ENCODE data around the gene SOX13. TPM values are rescaled to one million over a fixed set of nuclear protein-coding genes. Genes with fewer than 3 reads are reported as not detected.

The SOX13 gene
- polyA plus RNA-seq, 4 donors = 39.3 to 70.2 (median 51.6) TPM

- DNase-seq (ENCODE audit: low read depth in 4 of 4, low spot score in 2 of 4) = no peak
These were observed 30.5 kb downstream of the SOX13 start for GRCh38 chr1:204103431-204103741.

- no peak for DNase-seq (ENCODE audit: low read depth in 4 of 4, low spot score in 2 of 4)
These were observed 31.6 kb downstream of the SOX13 start for GRCh38 chr1:204104331-204105130.

GRCh38 chr1:204105131-204105515 lies 32.2 kb downstream of the SOX13 start:
- DNase-seq (ENCODE audit: low read depth in 4 of 4, low spot score in 2 of 4) = no peak

GRCh38 chr1:204106825-204107224 lies 33.9 kb downstream of the SOX13 start:
- no peak for DNase-seq (ENCODE audit: low read depth in 4 of 4, low spot score in 2 of 4)

- DNase-seq (ENCODE audit: low read depth in 4 of 4, low spot score in 2 of 4) = no peak
These were observed 35.0 kb downstream of the SOX13 start for GRCh38 chr1:204107892-204108291.

GRCh38 chr1:204108312-204109141 lies 35.6 kb downstream of the SOX13 start:
- no peak for DNase-seq (ENCODE audit: low read depth in 4 of 4, low spot score in 2 of 4)

GRCh38 chr1:204110894-204111633 lies 38.1 kb downstream of the SOX13 start:
- no peak for DNase-seq (ENCODE audit: low read depth in 4 of 4, low spot score in 2 of 4)

- DNase-seq (ENCODE audit: low read depth in 4 of 4, low spot score in 2 of 4) = no peak
These were observed 40.2 kb downstream of the SOX13 start for GRCh38 chr1:204112876-204113730.

- no peak for DNase-seq (ENCODE audit: low read depth in 4 of 4, low spot score in 2 of 4)
These were observed 41.0 kb downstream of the SOX13 start for GRCh38 chr1:204113896-204114295.

GRCh38 chr1:204114606-204115005 lies 41.7 kb downstream of the SOX13 start:
- DNase-seq (ENCODE audit: low read depth in 4 of 4, low spot score in 2 of 4) = no peak

GRCh38 chr1:204115116-204115515 lies 42.2 kb downstream of the SOX13 start:
- no peak for DNase-seq (ENCODE audit: low read depth in 4 of 4, low spot score in 2 of 4)

GRCh38 chr1:204116539-204116938 lies 43.6 kb downstream of the SOX13 start:
- no peak for DNase-seq (ENCODE audit: low read depth in 4 of 4, low spot score in 2 of 4)

- no peak for DNase-seq (ENCODE audit: low read depth in 4 of 4, low spot score in 2 of 4)
These were observed 49.1 kb downstream of the SOX13 start for GRCh38 chr1:204121840-204122555.

GRCh38 chr1:204123376-204123775 lies 50.5 kb downstream of the SOX13 start:
- DNase-seq (ENCODE audit: low read depth in 4 of 4, low spot score in 2 of 4) = no peak

GRCh38 chr1:204124639-204125038 lies 51.7 kb downstream of the SOX13 start:
- DNase-seq (ENCODE audit: low read depth in 4 of 4, low spot score in 2 of 4) = no peak

- no peak for DNase-seq (ENCODE audit: low read depth in 4 of 4, low spot score in 2 of 4)
These were observed 52.9 kb downstream of the SOX13 start for GRCh38 chr1:204125759-204126351.

- no peak for DNase-seq (ENCODE audit: low read depth in 4 of 4, low spot score in 2 of 4)
These were observed 53.5 kb downstream of the SOX13 start for GRCh38 chr1:204126386-204126785.

- no peak for DNase-seq (ENCODE audit: low read depth in 4 of 4, low spot score in 2 of 4)
These were observed 54.0 kb downstream of the SOX13 start for GRCh38 chr1:204126956-204127355.

GRCh38 chr1:204127597-204128242 lies 54.8 kb downstream of the SOX13 start:
- peak in 1 of 4 donors; percentile 47 for DNase-seq (ENCODE audit: low read depth in 4 of 4, low spot score in 2 of 4)
